Measurements from ENCODE around the gene WDPCP.
"Not testable (repeated sequence)": the region's sequence is repeated elsewhere in the genome, so short reads cannot be mapped to it uniquely, and the experiment has no call there.

WDPCP gene

GRCh38 chr2:63444565-63445288 is 143.6 kb downstream of the WDPCP start:
- no peak for DNase-seq (ENCODE audit: low read depth)

- DNase-seq (ENCODE audit: low read depth): no peak
These were observed 147.7 kb downstream of the WDPCP start for GRCh38 chr2:63440612-63441011.

GRCh38 chr2:63438181-63438580 is 150.1 kb downstream of the WDPCP start:
- no peak for DNase-seq (ENCODE audit: low read depth)

DNA sequence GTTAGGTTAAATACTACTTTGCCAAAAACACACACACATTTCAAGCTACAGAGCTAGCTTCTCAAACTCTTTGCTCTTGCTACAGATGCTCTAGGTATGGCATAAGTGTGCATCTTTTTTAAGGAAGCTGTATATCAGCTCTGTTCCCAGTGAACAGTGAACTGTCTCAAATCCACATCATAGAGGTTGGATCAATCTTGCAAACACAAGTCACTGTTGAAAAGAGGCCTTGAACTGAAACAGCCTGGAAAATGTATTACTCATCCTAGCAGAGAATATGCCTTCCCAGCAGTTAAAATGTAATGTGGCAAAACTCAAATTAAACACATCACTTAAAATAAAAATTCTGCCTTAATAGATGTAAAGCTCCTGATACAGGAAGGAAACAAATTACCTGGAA is 151.8 kb downstream of the WDPCP start:
- no peak for DNase-seq (ENCODE audit: low read depth)

GRCh38 chr2:63435070-63435469 is 153.2 kb downstream of the WDPCP start:
- no peak for DNase-seq (ENCODE audit: low read depth)

- DNase-seq (ENCODE audit: low read depth): no peak
These were observed 154.0 kb downstream of the WDPCP start for GRCh38 chr2:63434024-63435001.

DNA sequence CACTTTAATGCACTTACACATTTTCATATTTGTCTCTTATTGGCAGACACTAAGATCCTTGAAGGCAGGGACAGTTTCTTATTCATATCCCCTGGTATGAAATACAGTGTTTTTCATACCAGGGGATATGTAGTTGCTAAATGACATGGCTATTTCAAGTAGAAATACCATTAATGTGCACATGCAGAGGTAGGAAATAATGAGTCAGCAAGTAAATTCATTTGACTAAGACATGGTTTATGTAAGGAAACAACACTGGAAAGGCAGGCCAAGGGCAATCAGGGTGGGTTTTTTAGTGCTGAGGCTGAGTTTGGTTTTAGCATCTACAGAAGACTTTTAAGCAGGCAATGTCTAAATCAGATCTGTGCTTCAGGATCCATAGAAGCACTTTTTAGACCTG is 155.9 kb downstream of the WDPCP start:
- no peak for DNase-seq (ENCODE audit: low read depth)

DNA sequence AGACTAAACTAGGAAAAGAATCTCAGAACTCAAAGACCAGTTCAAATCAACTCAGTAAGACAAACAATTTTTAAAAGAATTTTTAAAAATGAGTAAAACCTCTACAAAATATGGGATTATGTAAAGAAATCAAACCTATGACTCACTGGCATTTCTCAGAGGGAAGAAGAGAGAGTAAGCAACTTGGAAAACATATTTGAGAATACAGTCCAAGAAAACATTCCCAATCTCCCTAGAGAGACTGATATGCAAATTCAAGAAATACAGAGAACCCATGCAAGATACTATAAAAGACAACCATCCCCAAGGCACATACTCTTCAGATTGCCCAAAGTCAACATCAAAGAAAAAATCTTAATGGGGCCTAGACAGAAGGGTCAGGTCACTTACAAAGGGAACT is 162.7 kb downstream of the WDPCP start:
- no peak for DNase-seq (ENCODE audit: low read depth)

GRCh38 chr2:63425079-63425416 is 163.2 kb downstream of the WDPCP start:
- DNase-seq (ENCODE audit: low read depth): no peak

DNA sequence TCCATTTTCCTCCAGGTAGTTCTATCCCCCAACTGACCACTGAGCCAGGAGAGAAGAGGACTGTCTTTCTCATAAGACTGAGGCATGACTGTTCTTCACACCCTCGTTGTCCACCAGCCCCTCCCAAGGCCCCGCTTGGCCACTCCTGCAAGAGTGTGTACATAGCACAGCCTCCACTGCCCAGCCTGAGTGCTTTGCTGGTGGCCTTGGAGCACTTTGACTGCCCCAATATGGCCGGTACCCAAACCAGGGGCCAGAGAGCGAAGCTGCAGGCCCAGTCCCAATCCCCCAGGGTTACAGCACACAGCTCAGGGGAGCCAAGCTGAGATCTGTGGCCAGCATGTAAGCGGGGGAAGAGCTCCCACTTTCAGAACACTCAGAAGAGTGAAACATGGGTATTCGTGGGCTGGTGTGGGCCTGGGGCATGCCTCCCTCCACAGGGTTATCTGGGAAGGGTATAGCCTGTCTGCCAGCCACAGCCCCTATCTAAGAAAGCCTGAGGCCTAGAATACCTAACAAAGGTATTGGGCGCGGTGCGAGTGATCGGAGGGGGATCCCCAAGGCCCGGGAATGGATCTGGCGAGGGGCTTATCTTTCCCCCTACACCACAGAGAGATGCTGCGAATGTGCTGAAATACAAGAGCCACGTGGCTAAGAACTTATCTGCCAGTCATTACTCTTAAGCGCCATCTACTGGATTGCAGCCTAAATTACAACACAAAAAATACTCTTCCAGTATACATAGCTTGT is 163.8 kb downstream of the WDPCP start:
- no peak for DNase-seq (ENCODE audit: low read depth)

GRCh38 chr2:63422556-63422955 is 165.7 kb downstream of the WDPCP start:
- DNase-seq (ENCODE audit: low read depth): no peak

- DNase-seq (ENCODE audit: low read depth): no peak
These were observed 179.7 kb downstream of the WDPCP start for GRCh38 chr2:63408530-63408929.

DNA sequence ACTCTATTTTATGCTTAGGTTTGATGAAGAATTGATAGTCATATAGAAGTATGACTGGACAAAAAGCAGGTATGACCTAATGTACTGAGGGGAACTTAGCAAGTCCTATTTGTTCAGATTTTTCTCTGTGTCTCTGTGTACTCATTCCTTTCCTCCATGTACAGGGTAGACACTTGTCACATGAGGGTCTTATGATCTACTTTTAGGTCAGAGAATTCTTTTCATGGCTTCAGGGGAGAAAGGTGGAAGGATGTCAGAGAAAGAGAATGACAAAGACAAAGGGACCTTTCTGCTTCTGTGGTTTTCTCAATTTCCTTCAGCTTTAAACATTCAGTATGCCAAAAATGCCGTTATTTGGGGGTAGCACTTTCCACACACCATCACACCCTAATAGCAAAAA is 181.6 kb downstream of the WDPCP start:
- DNase-seq (ENCODE audit: low read depth): no peak

GRCh38 chr2:63403820-63404219 is 184.5 kb downstream of the WDPCP start:
- no peak for DNase-seq (ENCODE audit: low read depth)

GRCh38 chr2:63402889-63403288 is 185.4 kb downstream of the WDPCP start:
- DNase-seq (ENCODE audit: low read depth): not testable (repeated sequence)

DNA sequence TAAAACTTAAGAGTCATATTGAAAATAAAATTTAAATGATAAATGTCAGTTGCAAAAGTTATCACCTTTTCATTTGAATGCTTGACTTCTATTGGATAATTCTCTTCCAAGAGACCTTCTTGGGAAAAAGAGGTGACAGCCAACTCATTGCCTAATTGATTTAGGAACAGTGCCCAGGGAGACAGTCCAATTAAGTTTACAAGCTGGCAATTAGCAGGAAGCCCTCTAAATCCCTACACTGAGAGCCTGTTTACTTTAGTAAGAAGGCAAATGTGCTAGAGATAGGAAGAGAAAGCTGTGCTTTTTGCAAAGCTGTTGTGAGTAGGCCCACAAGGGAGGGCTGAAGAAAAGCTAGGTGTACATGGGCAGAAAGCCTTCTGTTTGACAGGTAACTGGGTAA is 189.1 kb downstream of the WDPCP start:
- DNase-seq (ENCODE audit: low read depth): no peak

GRCh38 chr2:63379451-63379850 is 208.8 kb downstream of the WDPCP start:
- no peak for DNase-seq (ENCODE audit: low read depth)

GRCh38 chr2:63378589-63378988 is 209.7 kb downstream of the WDPCP start:
- no peak for DNase-seq (ENCODE audit: low read depth)

GRCh38 chr2:63374341-63374740 is 213.9 kb downstream of the WDPCP start:
- no peak for DNase-seq (ENCODE audit: low read depth)

DNA sequence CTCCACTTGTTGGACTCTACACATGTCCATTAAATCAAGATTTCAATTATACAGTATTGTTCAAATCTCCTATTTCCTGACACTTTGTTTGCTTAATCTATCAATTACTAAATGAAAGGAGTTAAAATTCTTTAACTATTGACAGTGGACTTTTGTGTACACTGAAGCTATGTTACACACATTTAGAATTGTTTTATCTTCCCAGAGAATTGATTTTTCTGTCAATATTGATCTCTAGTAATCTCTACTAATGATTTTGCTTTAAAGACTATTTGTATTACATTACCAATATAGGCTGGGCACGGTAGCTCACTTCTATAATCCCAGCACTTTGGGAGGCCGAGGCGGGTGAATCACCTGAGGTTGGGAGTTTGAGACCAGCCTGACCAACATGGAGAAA is 215.7 kb downstream of the WDPCP start:
- DNase-seq (ENCODE audit: low read depth): no peak

- DNase-seq (ENCODE audit: low read depth): no peak
These were observed 219.1 kb downstream of the WDPCP start for GRCh38 chr2:63369146-63369545.

GRCh38 chr2:63364866-63365265 is 223.4 kb downstream of the WDPCP start:
- DNase-seq (ENCODE audit: low read depth): no peak

DNA sequence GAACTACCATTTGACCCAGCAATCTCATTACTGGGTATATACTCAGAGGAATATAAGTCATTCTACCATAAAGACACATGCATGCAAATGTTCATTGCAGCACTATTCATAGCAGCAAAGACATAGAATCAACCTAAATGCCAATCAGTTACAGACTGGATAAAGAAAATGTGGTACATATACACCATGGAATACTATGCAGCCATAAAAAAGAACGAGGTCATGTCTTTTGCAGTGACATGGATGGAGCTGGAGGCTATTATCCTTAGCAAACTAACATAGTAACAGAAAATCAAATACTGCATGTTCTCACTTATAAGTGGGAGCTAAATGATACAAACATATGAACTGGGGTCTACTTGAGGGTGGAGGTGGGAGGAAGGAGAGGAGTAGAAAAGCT is 230.6 kb downstream of the WDPCP start:
- DNase-seq (ENCODE audit: low read depth): not testable (repeated sequence)

Measured in activated T-cell treated with anti-CD3 and anti-CD28 coated beads for 48 hours (primary cell).